Peyer's patch (tissue), 4 donors: ENCODE data around the gene PDZD4. TPM values are rescaled to one million over a fixed set of nuclear protein-coding genes. Genes with fewer than 3 reads are reported as not detected.

ENCODE experiments used
- DNase-seq, 3 donors: peaks; one replicate each; pipeline ENCODE4 v3.0.0-alpha.2; 2017 to 2019
- H3K27ac ChIP-seq, 4 donors: fragments of 200-600 bp; sonication (generic); one replicate each; pipeline ENCODE4 v1.5.1; 2016 to 2019
- H3K27me3 ChIP-seq, 2 donors: fragments of 200-600 bp; sonication (generic); one replicate each; pipeline ENCODE4 v1.5.1; 2019
- H3K36me3 ChIP-seq, 3 donors: fragments of 200-600 bp; sonication (generic); one replicate each; pipeline ENCODE4 v1.5.1; 2016 to 2019
- H3K4me1 ChIP-seq, 4 donors: fragments of 200-600 bp; sonication (generic); one replicate each; pipeline ENCODE4 v1.5.1; 2016 to 2019
- H3K4me3 ChIP-seq, 4 donors: fragments of 200-600 bp; sonication (generic); 1 replicate in 3 of 4; 2 replicates in 1 of 4; pipeline ENCODE4 v1.5.1; 2016 to 2019; ENCODE audit warnings: mild to moderate bottlenecking in 1 of 4
- H3K9me3 ChIP-seq, 4 donors: fragments of 200-600 bp; sonication (generic); one replicate each; pipeline ENCODE4 v1.5.1; 2016 to 2019; ENCODE audit warnings: mild to moderate bottlenecking in 1 of 4
- POLR2A ChIP-seq, 2 donors: fragments of 450-650 bp; IDR thresholded peaks; one replicate each; pipeline ENCODE4 v1.5.1; 2017; ENCODE audit warnings: antibody characterized with exemption in 2 of 2, mild to moderate bottlenecking in 2 of 2, moderate library complexity in 2 of 2
- total RNA-seq, 4 donors: library from RNA; depleted of rRNA; stranded (reverse); fragments of >200 nt; gene quantifications; one replicate each; pipeline ENCODE4 v1.1.0, GENCODE V29; 2016
- TF ChIP-seq, protein P1 (sequence below), 6 experiments: fragments of 450-650 bp in 4 of 6; fragments of 200-600 bp in 2 of 6; sonication (generic) in 1 of 6; IDR thresholded peaks; one replicate each; pipeline ENCODE4 v1.5.1; 2017 to 2019; ENCODE audit warnings: antibody characterized with exemption in 6 of 6, mild to moderate bottlenecking in 3 of 6, moderate library complexity in 1 of 6

The PDZD4 gene
- total RNA-seq: 1 to 10 TPM; 1.2 to 8.3 (median 2.4) TPM

GRCh38 chrX:153829799-153830639 is at the start of gene PDZD4:
Gene PDZD4, minus strand, starts transcription at chrX:153830544. Its CDS starts 246 bp downstream, at chrX:153830298.
- peak within 1 kb of the TSS; percentile 24 to 51 (median 46) for H3K4me3 ChIP-seq
- no peaks in the 10 kb centered on the region for H3K27me3 ChIP-seq
- no peak for DNase-seq

DNA sequence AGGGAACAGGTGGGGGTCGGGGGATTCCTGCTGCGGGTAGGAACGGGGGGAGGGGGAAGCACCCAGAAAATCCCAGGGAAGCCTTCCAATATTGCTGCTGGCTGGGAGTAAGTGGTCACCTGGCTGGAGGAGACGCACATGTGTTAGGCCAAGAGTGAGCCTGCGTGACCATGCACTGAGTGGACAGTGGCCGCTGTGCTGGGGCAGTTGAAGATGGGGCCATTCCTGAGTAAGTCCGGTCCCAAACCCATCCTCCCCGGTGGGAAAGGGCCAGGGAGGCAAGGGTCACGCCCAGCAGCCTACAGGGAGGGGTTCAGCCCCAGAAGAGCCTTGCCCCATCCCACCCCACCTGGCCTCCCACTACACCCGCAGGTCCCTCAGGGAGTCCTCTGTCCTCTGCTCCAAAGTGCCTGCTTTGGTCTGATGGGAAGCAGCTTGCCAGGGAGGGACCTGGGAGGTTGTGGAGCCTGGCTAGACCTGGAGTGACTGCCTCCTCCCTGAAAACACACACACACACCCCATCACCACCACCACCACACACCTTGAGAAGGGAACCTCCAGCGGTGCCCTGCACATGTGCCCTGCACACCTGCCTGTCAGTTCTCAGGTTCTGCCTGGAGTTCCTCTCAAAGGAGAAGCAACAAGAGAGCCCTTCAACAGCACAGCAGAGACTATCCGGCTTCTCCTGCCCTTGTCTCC is 49.5 kb upstream of the PDZD4 start:
- DNase-seq: no peak
- peaks cover 0 to 4% (median 0%) of the 10 kb centered on the region in 4 donors for H3K4me1 ChIP-seq
- no peak for TF ChIP-seq POLR2A (IDR thresholded peaks at IDR 0.05)
- TF ChIP-seq, protein P1, sequence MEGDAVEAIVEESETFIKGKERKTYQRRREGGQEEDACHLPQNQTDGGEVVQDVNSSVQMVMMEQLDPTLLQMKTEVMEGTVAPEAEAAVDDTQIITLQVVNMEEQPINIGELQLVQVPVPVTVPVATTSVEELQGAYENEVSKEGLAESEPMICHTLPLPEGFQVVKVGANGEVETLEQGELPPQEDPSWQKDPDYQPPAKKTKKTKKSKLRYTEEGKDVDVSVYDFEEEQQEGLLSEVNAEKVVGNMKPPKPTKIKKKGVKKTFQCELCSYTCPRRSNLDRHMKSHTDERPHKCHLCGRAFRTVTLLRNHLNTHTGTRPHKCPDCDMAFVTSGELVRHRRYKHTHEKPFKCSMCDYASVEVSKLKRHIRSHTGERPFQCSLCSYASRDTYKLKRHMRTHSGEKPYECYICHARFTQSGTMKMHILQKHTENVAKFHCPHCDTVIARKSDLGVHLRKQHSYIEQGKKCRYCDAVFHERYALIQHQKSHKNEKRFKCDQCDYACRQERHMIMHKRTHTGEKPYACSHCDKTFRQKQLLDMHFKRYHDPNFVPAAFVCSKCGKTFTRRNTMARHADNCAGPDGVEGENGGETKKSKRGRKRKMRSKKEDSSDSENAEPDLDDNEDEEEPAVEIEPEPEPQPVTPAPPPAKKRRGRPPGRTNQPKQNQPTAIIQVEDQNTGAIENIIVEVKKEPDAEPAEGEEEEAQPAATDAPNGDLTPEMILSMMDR (IDR thresholded peaks at IDR 0.05): no peak
- no peak overlapping the region for H3K4me3 ChIP-seq
- H3K27ac ChIP-seq: no peak overlapping the region
- no peaks in the 10 kb centered on the region for H3K27me3 ChIP-seq
- no peaks in the 10 kb centered on the region for H3K9me3 ChIP-seq
- H3K36me3 ChIP-seq: no peaks in the 10 kb centered on the region

More at GRCh38 chrX:153829799-153830639, at the start of gene PDZD4:
- H3K9me3 ChIP-seq: peaks cover 0 to 4% (median 0%) of the 10 kb centered on the region in 4 donors
- no peaks in the 10 kb centered on the region for H3K36me3 ChIP-seq
- peaks cover 0 to 8% (median 2%) of the 10 kb centered on the region in 4 donors for H3K4me1 ChIP-seq
- H3K27ac ChIP-seq: no peak within 1 kb of the TSS
- no peak for TF ChIP-seq POLR2A (IDR thresholded peaks at IDR 0.05)
- TF ChIP-seq, protein P1 (IDR thresholded peaks at IDR 0.05): no peak

DNA sequence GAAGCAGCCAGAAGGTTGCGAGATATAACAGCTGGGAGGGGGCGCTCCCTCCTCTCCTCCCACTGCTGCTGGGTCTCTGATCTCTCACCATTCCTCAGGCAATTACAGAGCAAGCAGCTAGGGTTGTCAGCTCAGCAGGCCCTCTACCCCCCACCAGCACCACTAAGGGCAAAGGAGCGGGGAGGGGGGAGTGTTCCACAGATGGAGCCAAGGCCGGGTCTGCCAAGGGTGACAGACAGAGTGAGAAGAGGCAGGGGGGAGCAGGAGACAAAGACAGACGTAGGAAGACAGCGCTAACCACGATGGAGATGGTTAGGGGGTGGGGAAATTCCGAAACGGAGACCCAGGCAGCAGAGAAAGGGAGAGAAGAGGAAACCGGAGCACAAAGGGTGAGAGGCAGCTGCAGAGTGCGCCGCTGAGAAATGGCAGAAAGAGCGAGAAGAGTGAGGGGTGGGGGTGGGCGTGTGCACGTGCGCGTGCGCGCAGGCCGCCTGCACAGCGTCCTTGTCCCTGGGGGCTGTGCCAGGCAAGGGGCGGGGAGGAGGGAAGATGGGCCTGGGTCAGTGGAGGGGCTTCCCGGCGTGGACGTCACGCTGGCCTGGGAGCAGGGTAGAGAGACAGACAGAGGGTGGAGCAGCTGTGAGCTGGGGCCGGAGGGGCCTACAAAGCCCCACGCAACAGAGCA is 48.8 kb upstream of the PDZD4 start:
- Histone ChIP-seq H3K4me3 (no peak overlapping the region), H3K4me1 (peaks cover 0 to 4% (median 0%) of the 10 kb centered on the region in 4 donors), H3K27ac (no peak overlapping the region), H3K36me3 (no peaks in the 10 kb centered on the region), H3K27me3 (no peaks in the 10 kb centered on the region), H3K9me3 (no peaks in the 10 kb centered on the region)
- DNase-seq: no peak
- TF ChIP-seq, protein P1 (IDR thresholded peaks at IDR 0.05): no peak
- TF ChIP-seq POLR2A (IDR thresholded peaks at IDR 0.05): no peak

GRCh38 chrX:153878345-153878744 is 48.0 kb upstream of the PDZD4 start:
- Histone ChIP-seq H3K4me1 (peaks cover 0 to 4% (median 0%) of the 10 kb centered on the region in 4 donors), H3K9me3 (no peaks in the 10 kb centered on the region), H3K27me3 (no peaks in the 10 kb centered on the region), H3K4me3 (no peak overlapping the region), H3K27ac (no peak overlapping the region), H3K36me3 (no peaks in the 10 kb centered on the region)
- no peak for TF ChIP-seq POLR2A (IDR thresholded peaks at IDR 0.05)
- TF ChIP-seq, protein P1 (IDR thresholded peaks at IDR 0.05): no peak
- DNase-seq: no peak

DNA sequence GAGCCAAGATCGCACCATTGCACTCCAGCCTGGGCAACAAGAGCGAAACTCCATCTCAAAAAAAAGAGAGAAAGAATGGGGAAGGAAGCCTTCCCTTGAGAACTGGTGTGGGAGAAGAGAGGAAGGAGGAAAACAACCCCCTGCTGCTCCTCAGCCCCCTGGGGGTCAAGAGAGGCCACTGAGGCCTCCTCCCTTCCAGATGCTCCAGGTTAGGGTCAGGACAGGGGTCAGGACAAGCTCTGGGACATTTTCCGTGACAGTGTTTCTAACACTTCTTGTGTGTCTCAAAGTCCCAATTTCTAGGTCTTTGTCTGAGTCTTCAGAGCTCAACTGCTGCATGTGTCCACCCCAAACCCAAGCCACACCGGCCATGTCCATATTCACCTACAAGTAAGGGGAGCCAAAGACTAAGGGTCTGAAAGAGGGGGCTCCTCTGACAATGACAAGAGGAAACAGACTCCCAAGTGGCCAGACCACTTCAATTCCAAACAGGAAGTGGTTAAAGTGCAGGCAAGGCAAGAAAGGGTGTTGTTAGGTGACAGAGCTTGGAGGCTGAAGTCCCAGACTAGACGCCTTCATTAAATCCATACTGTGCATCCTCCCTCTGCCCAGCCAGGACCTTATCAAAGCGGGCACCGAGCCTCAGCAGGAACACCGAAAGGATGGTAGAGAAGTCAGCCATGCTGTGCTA is 47.4 kb upstream of the PDZD4 start:
- H3K27me3 ChIP-seq: no peaks in the 10 kb centered on the region
- no peak for DNase-seq

More for the DNA sequence above, 47.4 kb upstream of the PDZD4 start:
- Histone ChIP-seq H3K27ac (no peak overlapping the region), H3K4me1 (peaks cover 0 to 4% (median 0%) of the 10 kb centered on the region in 4 donors), H3K36me3 (no peaks in the 10 kb centered on the region), H3K4me3 (no peak overlapping the region), H3K9me3 (no peaks in the 10 kb centered on the region)
- no peak for TF ChIP-seq POLR2A (IDR thresholded peaks at IDR 0.05)
- TF ChIP-seq, protein P1 (IDR thresholded peaks at IDR 0.05): no peak
